ENCODE measurements around the gene SLC26A9. TPM values are rescaled to one million over a fixed set of nuclear protein-coding genes. Genes with fewer than 3 reads are reported as not detected.
"Not testable (repeated sequence)": the region's sequence is repeated elsewhere in the genome, so short reads cannot be mapped to it uniquely, and the experiment has no call there.

Gene SLC26A9
- total and polyA plus RNA-seq, 8 donors, result 4.1 to 42.5 (median 6.8) TPM

- H3K27ac ChIP-seq; ATAC-seq; H3K4me1 ChIP-seq; H3K27me3 ChIP-seq; H3K4me3 ChIP-seq; intact Hi-C loops (cut with DNase I); H3K9me3 ChIP-seq; DNase-seq; H3K36me3 ChIP-seq: not testable (repeated sequence)
These were observed 53.5 kb downstream of the SLC26A9 start for GRCh38 chr1:205889706-205890105.

GRCh38 chr1:205889006-205889405 lies 54.2 kb downstream of the SLC26A9 start:
- intact Hi-C loops (cut with DNase I); DNase-seq; H3K27me3 ChIP-seq; H3K4me1 ChIP-seq; H3K4me3 ChIP-seq; ATAC-seq; H3K9me3 ChIP-seq; H3K27ac ChIP-seq; H3K36me3 ChIP-seq: not testable (repeated sequence)

GRCh38 chr1:205883792-205884191 lies 59.5 kb downstream of the SLC26A9 start:
- Histone ChIP-seq H3K27ac (no peak overlapping the region), H3K9me3 (no peaks in the 10 kb centered on the region), H3K4me1 (no peaks in the 10 kb centered on the region), H3K4me3 (no peak overlapping the region), H3K36me3 (no peaks in the 10 kb centered on the region), H3K27me3 (peaks cover 0 to 13% of the 10 kb centered on the region in 2 donors)
- no peak for TF ChIP-seq CTCF (IDR thresholded peaks at IDR 0.05)
- intact Hi-C loops (cut with DNase I), result no loop called here
- no peak for DNase-seq
- ATAC-seq, result no peak

GRCh38 chr1:205880923-205881322 lies 62.3 kb downstream of the SLC26A9 start:
- no peak for TF ChIP-seq CTCF (IDR thresholded peaks at IDR 0.05)
- ATAC-seq (no peak), DNase-seq (no peak)
- no peak overlapping the region for H3K4me3 ChIP-seq
- intact Hi-C loops (cut with DNase I), result no loop called here
- no peak overlapping the region for H3K27ac ChIP-seq
- no peaks in the 10 kb centered on the region for H3K9me3 ChIP-seq
- H3K4me1 ChIP-seq, result no peaks in the 10 kb centered on the region
- H3K36me3 ChIP-seq, result no peaks in the 10 kb centered on the region
- peaks cover 0 to 22% of the 10 kb centered on the region in 2 donors for H3K27me3 ChIP-seq

- DNase-seq, result no peak
- no peak for TF ChIP-seq CTCF (IDR thresholded peaks at IDR 0.05)
- Histone ChIP-seq H3K36me3 (no peaks in the 10 kb centered on the region), H3K9me3 (no peaks in the 10 kb centered on the region), H3K27me3 (peaks cover 0 to 22% of the 10 kb centered on the region in 2 donors), H3K4me3 (no peak overlapping the region), H3K27ac (no peak overlapping the region), H3K4me1 (no peaks in the 10 kb centered on the region)
- intact Hi-C loops (cut with DNase I), result no loop called here
- ATAC-seq, result no peak
These were observed 63.3 kb downstream of the SLC26A9 start for GRCh38 chr1:205879974-205880373.

- ATAC-seq (no peak), DNase-seq (no peak)
- TF ChIP-seq CTCF (IDR thresholded peaks at IDR 0.05), result no peak
- H3K27me3 ChIP-seq, result peaks cover 0 to 22% of the 10 kb centered on the region in 2 donors
- intact Hi-C loops (cut with DNase I), result no loop called here
- no peak overlapping the region for H3K27ac ChIP-seq
- no peaks in the 10 kb centered on the region for H3K4me1 ChIP-seq
- H3K9me3 ChIP-seq, result peaks cover 0 to 2% of the 10 kb centered on the region in 2 donors
- no peak overlapping the region for H3K4me3 ChIP-seq
- H3K36me3 ChIP-seq, result no peaks in the 10 kb centered on the region
These were observed 65.2 kb downstream of the SLC26A9 start for GRCh38 chr1:205878026-205878425.

- DNase-seq; H3K27me3 ChIP-seq; H3K27ac ChIP-seq; H3K4me1 ChIP-seq; ATAC-seq; H3K36me3 ChIP-seq; H3K9me3 ChIP-seq; intact Hi-C loops (cut with DNase I); H3K4me3 ChIP-seq: not testable (repeated sequence)
These were observed 70.1 kb downstream of the SLC26A9 start for GRCh38 chr1:205873148-205873547.

All from left lung (tissue), 10 donors.